ENCODE results near the gene USHBP1. TPM values are rescaled to one million over a fixed set of nuclear protein-coding genes. Genes with fewer than 3 reads are reported as not detected.

USHBP1 gene
- total RNA-seq, 1 experiment from 2014 or later, result 0.26 TPM

DNA sequence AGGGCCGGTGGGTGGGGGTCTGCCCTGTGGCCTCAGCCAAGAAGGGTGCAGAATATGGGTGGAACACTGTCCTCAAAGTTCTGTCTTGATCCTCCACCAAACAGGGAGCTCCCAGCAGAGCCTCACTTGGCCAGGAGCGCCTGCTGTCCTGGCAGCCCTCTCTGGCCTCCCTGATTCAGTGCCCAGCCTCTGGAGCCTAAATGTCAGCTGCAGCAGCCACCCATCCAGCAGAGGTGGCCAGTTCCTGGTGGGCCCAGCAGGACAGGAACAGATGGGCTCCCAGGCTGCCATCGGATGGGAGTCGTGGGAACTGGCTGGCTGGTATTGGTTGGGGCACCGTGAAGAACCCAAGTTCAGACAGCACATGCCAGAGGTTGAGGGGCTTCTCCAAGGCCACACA, 51.2 kb downstream of the USHBP1 start:
- TF ChIP-seq, protein P1, sequence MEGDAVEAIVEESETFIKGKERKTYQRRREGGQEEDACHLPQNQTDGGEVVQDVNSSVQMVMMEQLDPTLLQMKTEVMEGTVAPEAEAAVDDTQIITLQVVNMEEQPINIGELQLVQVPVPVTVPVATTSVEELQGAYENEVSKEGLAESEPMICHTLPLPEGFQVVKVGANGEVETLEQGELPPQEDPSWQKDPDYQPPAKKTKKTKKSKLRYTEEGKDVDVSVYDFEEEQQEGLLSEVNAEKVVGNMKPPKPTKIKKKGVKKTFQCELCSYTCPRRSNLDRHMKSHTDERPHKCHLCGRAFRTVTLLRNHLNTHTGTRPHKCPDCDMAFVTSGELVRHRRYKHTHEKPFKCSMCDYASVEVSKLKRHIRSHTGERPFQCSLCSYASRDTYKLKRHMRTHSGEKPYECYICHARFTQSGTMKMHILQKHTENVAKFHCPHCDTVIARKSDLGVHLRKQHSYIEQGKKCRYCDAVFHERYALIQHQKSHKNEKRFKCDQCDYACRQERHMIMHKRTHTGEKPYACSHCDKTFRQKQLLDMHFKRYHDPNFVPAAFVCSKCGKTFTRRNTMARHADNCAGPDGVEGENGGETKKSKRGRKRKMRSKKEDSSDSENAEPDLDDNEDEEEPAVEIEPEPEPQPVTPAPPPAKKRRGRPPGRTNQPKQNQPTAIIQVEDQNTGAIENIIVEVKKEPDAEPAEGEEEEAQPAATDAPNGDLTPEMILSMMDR (IDR thresholded peaks at IDR 0.05; ENCODE audit: unreplicated experiment), result no peak
- BruUV-seq (replicated peaks), result no TSS peak
- intact Hi-C loops (cut with micrococcal nuclease; ENCODE audit: unreplicated experiment), result no loop called here
- DNase-seq, result no peak
- CTCF ChIA-PET, result no interaction called here
- no peak overlapping the region for H3K4me3 Mint-ChIP-seq (ENCODE audit: low read depth, unreplicated experiment)
- H3K9me3 Mint-ChIP-seq (ENCODE audit: low read depth, unreplicated experiment), result no peaks in the 10 kb centered on the region
- no peaks in the 10 kb centered on the region for H3K4me1 Mint-ChIP-seq (ENCODE audit: low read depth, unreplicated experiment)
- peaks cover 47% of the 10 kb centered on the region for H3K36me3 Mint-ChIP-seq (ENCODE audit: insufficient read depth, unreplicated experiment)
- H3K27me3 Mint-ChIP-seq (ENCODE audit: unreplicated experiment), result no peaks in the 10 kb centered on the region
- no peak overlapping the region for H3K27ac Mint-ChIP-seq (ENCODE audit: unreplicated experiment)

DNA sequence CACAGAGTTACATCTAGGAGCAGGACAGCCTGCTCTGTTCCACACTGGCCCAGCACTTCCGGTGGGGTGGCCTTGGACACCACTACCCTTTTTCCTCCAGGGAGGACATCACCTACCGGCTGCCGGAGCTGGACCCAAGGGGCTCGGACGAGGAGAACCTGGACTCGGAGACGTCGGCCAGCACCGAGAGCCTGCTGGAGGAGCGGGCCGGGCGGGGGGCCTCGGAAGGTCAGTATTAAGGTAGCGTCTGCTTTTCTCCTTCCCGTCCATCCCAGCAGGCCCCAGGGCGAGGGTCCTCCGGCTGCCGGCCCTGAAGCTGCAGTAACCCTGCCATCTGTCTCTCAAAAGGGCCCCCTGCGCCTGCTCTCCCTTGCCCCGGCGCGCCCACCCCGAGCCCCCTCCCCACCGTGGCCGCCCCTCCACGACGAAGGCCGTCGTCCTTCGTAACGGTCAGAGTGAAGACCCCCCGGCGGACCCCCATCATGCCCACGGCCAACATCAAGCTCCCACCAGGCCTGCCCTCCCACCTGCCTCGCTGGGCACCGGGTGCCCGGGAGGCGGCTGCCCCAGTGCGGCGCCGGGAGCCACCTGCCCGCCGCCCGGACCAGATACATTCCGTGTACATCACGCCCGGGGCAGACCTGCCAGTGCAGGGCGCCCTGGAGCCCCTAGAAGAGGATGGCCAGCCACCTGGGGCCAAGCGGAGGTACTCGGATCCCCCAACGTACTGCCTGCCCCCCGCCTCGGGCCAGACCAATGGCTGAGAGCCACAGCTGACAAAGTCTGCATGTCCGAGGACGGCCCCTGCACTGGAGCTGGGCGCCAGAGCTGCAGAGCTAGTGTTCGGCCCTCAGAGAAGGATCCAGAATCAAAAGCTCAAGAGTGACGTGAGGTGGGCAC, 52.7 kb downstream of the USHBP1 start:
- CTCF ChIA-PET, result interaction anchor here (0.5 kb wide), 1 partner anchor 1595 kb away, joined by 3 read pairs; no protein-coding TSS in a partner anchor
- BruUV-seq (replicated peaks), result no TSS peak
- intact Hi-C loops (cut with micrococcal nuclease; ENCODE audit: unreplicated experiment), result no loop called here
- no peaks in the 10 kb centered on the region for H3K4me1 Mint-ChIP-seq (ENCODE audit: low read depth, unreplicated experiment)
- H3K27me3 Mint-ChIP-seq (ENCODE audit: unreplicated experiment), result no peaks in the 10 kb centered on the region
- DNase-seq, result no peak
- no peak overlapping the region for H3K27ac Mint-ChIP-seq (ENCODE audit: unreplicated experiment)
- no peaks in the 10 kb centered on the region for H3K9me3 Mint-ChIP-seq (ENCODE audit: low read depth, unreplicated experiment)
- TF ChIP-seq, protein P1 (IDR thresholded peaks at IDR 0.05; ENCODE audit: unreplicated experiment), result no peak
- no peak overlapping the region for H3K4me3 Mint-ChIP-seq (ENCODE audit: low read depth, unreplicated experiment)
- peaks cover 38% of the 10 kb centered on the region for H3K36me3 Mint-ChIP-seq (ENCODE audit: insufficient read depth, unreplicated experiment)

DNA sequence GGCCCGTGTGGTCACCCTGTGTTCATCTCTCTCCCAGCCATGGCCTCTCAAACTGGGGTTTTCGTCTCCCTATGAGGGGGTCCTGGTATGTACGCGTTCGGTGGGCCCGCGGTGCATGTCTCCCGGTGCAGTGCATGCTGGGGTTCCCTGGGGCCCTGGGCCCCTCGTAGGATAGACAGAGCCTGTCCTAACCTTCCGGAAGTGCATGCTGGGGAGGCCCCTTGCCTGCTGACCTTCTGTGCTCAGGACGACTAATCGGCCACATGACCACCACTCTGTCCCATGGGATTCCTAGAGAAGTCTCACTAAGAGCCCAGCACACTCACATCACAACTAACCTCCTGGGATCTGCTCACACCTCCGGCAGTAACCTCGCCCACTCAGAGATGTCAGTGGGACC, 54.2 kb downstream of the USHBP1 start:
- Mint-ChIP-seq H3K27ac (ENCODE audit: unreplicated experiment) (no peak overlapping the region), H3K4me3 (ENCODE audit: low read depth, unreplicated experiment) (no peak overlapping the region), H3K4me1 (ENCODE audit: low read depth, unreplicated experiment) (no peaks in the 10 kb centered on the region), H3K36me3 (ENCODE audit: insufficient read depth, unreplicated experiment) (peaks cover 35% of the 10 kb centered on the region), H3K27me3 (ENCODE audit: unreplicated experiment) (no peaks in the 10 kb centered on the region), H3K9me3 (ENCODE audit: low read depth, unreplicated experiment) (no peaks in the 10 kb centered on the region)
- CTCF ChIA-PET, result no interaction called here
- TF ChIP-seq, protein P1 (IDR thresholded peaks at IDR 0.05; ENCODE audit: unreplicated experiment), result no peak
- BruUV-seq (replicated peaks), result no TSS peak
- DNase-seq, result no peak
- intact Hi-C loops (cut with micrococcal nuclease; ENCODE audit: unreplicated experiment), result no loop called here

DNA sequence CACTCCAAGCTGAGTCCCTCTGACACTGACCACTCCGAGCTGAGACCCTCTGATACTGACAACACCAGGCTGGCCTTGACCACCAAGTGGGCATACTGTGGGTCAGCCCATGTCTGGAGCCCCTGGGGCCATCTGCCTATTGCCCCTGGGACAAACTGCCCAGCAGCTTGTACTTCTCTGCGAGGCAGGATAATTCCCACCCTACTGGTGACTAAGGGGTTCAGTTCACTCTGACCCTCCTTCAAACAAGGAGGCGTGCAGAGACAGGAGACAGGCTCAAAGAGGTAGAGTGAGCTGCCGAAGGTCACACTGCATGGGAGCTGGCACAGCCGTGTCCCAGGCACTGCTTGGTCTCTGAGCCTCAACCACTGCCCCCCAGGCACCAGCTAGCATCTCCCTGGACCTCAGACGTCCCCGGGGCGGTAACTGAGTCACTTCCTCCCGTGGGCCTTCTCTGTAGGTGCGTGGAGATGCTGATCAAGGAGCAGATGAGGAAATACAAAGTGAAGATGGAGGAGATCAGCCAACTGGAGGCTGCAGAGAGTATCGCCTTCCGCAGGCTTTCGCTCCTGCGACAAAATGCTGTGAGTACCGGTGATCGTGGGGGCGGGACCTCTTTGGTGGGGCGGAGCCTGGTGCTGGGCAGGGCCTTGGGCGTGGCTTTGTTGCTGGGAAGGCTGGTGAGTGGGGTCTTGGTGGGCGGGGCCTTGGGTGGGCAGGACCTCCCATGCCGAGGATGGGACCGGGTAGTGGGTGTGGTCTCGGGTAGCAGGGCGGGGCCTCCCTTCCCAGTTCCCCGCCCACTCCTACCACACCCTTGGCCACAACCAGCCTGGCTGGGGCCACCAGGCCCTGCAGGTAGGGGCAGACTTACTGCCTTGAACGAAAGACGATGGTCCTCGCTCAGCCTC, 55.2 kb downstream of the USHBP1 start:
- BruUV-seq (replicated peaks), result no TSS peak
- Mint-ChIP-seq H3K27ac (ENCODE audit: unreplicated experiment) (no peak overlapping the region), H3K4me3 (ENCODE audit: low read depth, unreplicated experiment) (no peak overlapping the region), H3K27me3 (ENCODE audit: unreplicated experiment) (no peaks in the 10 kb centered on the region), H3K9me3 (ENCODE audit: low read depth, unreplicated experiment) (no peaks in the 10 kb centered on the region), H3K36me3 (ENCODE audit: insufficient read depth, unreplicated experiment) (peaks cover 28% of the 10 kb centered on the region), H3K4me1 (ENCODE audit: low read depth, unreplicated experiment) (no peaks in the 10 kb centered on the region)
- CTCF ChIA-PET, result no interaction called here
- DNase-seq, result peak; percentile 13
- intact Hi-C loops (cut with micrococcal nuclease; ENCODE audit: unreplicated experiment), result loop anchor here (5.0 kb wide), 1 partner anchor 73 kb away; the partner anchor contains the start of gene ANKLE1
- TF ChIP-seq, protein P1 (IDR thresholded peaks at IDR 0.05; ENCODE audit: unreplicated experiment), result no peak
